A673 (cell line): ENCODE data around the gene SYTL5. TPM values are rescaled to one million over a fixed set of nuclear protein-coding genes. Genes with fewer than 3 reads are reported as not detected.

ENCODE experiments used
- BruUV-seq: library from RNA; stranded (reverse); fragments of 400-500 nt; replicated peaks from 2 replicates; lab custom pipeline; 2021; lab: Mats Ljungman, UMichigan
- CTCF ChIA-PET: fragments of 300-600 bp; sonication (Branson Sonifier 250); formaldehyde crosslinking; loops from one replicate; lab custom pipeline; 2022; ENCODE audit warnings: antibody characterized with exemption; lab: Charles Lee
- POLR2A ChIA-PET: fragments of 300-600 bp; sonication (Branson Sonifier 250); formaldehyde crosslinking; loops from one replicate; lab custom pipeline; 2022; ENCODE audit warnings: antibody characterized with exemption; ENCODE audit not compliant: low non-redundant PET; lab: Charles Lee
- DNase-seq: peaks from one replicate; pipeline ENCODE4 v3.0.0-alpha.2; 2015; ENCODE audit warnings: low spot score
- H3K27ac ChIP-seq: fragments of 200-600 bp; sonication (generic); 2 replicates; pipeline ENCODE4 v1.5.1; 2016; ENCODE audit warnings: mixed run types, low read depth, mild to moderate bottlenecking, mixed read lengths, antibody characterized with exemption, low read length; ENCODE audit not compliant: poor library complexity, severe bottlenecking
- H3K27me3 ChIP-seq: fragments of 200-600 bp; sonication (generic); replicated peaks from 2 replicates; pipeline ENCODE4 v1.6.1; 2017; ENCODE audit warnings: mixed run types, low read depth, mild to moderate bottlenecking, mixed read lengths, antibody characterized with exemption, low read length; ENCODE audit not compliant: insufficient read depth, poor library complexity
- H3K36me3 ChIP-seq: fragments of 200-600 bp; sonication (generic); 2 replicates; pipeline ENCODE4 v1.6.1; 2016; ENCODE audit warnings: mixed run types, mild to moderate bottlenecking, mixed read lengths, antibody characterized with exemption, low read length; ENCODE audit not compliant: insufficient read depth, poor library complexity, severe bottlenecking
- H3K4me1 ChIP-seq: fragments of 200-600 bp; sonication (generic); 2 replicates; pipeline ENCODE4 v1.6.1; 2017; ENCODE audit warnings: mixed run types, mild to moderate bottlenecking, mixed read lengths, antibody characterized with exemption, low read length; ENCODE audit not compliant: insufficient read depth, poor library complexity, severe bottlenecking
- H3K4me3 ChIP-seq: fragments of 200-600 bp; sonication (generic); 2 replicates; pipeline ENCODE4 v1.5.1; 2016; ENCODE audit warnings: low read depth, mixed run types, mild to moderate bottlenecking, mixed read lengths, low read length; ENCODE audit not compliant: poor library complexity, severe bottlenecking
- H3K9me3 ChIP-seq: fragments of 200-600 bp; sonication (generic); 2 replicates; pipeline ENCODE4 v1.6.1; 2016; ENCODE audit warnings: mixed run types, low read depth, mild to moderate bottlenecking, mixed read lengths, antibody characterized with exemption, low read length; ENCODE audit not compliant: poor library complexity, severe bottlenecking
- CTCF ChIP-seq: fragments of 300-800, 200-600 bp; sonication (generic); conservative IDR thresholded peaks from 2 replicates; pipeline ENCODE4 v1.5.1; 2017; ENCODE audit warnings: low read depth, mild to moderate bottlenecking, antibody characterized with exemption, low read length, moderate library complexity, mixed read lengths
- EZH2 ChIP-seq: fragments of 200-600 bp; sonication (generic); IDR thresholded peaks from 2 replicates; pipeline ENCODE4 v1.6.1; 2017; ENCODE audit warnings: borderline replicate concordance, low read depth, mild to moderate bottlenecking, mixed read lengths, antibody characterized with exemption, low read length; ENCODE audit not compliant: poor library complexity, severe bottlenecking
- intact Hi-C: fragments of 100-400 bp; cut with micrococcal nuclease; formaldehyde crosslinking; loops from one replicate; pipeline ENCODE4 v1.10.0; 2022; ENCODE audit not compliant: unreplicated experiment
- total RNA-seq: library from RNA; stranded (reverse); gene quantifications from 2 replicates; pipeline ENCODE4 v1.2.3, GENCODE V29; 2021

SYTL5 gene
- total RNA-seq, 1 experiment from 2014 or later: 17.9 TPM

- no peaks in the 10 kb centered on the region for H3K9me3 ChIP-seq
- intact Hi-C loops: no loop called here
- no peaks in the 10 kb centered on the region for H3K27me3 ChIP-seq
- no peak for TF ChIP-seq CTCF
- no peak for TF ChIP-seq EZH2
- no peak overlapping the region for H3K27ac ChIP-seq
- BruUV-seq: no TSS peak
- H3K36me3 ChIP-seq: peaks cover 7% of the 10 kb centered on the region
- POLR2A ChIA-PET: no interaction called here
- no peaks in the 10 kb centered on the region for H3K4me1 ChIP-seq
- CTCF ChIA-PET: no interaction called here
- H3K4me3 ChIP-seq: no peak overlapping the region
- DNase-seq: no peak
Observed at GRCh38 chrX:38089173-38089982, 83.0 kb downstream of the SYTL5 start.

- ChIA-PET POLR2A (no interaction called here), CTCF (no interaction called here)
- H3K36me3 ChIP-seq: peaks cover 17% of the 10 kb centered on the region
- H3K9me3 ChIP-seq: peaks cover 11% of the 10 kb centered on the region
- H3K27ac ChIP-seq: no peak overlapping the region
- TF ChIP-seq CTCF (no peak), EZH2 (no peak)
- intact Hi-C loops: loop anchor here (10.0 kb wide), 1 partner anchor 469 kb away; the partner anchor contains the start of gene TSPAN7
- H3K27me3 ChIP-seq: no peaks in the 10 kb centered on the region
- H3K4me3 ChIP-seq: no peak overlapping the region
- no peak for DNase-seq
- no peaks in the 10 kb centered on the region for H3K4me1 ChIP-seq
- no TSS peak for BruUV-seq
Observed at GRCh38 chrX:38095971-38096529, 89.7 kb downstream of the SYTL5 start.

- H3K4me1 ChIP-seq: no peaks in the 10 kb centered on the region
- no peak overlapping the region for H3K4me3 ChIP-seq
- DNase-seq: no peak
- peaks cover 11% of the 10 kb centered on the region for H3K9me3 ChIP-seq
- intact Hi-C loops: loop anchor here (10.0 kb wide), 1 partner anchor 465 kb away; the partner anchor contains the start of gene TSPAN7
- no peak for TF ChIP-seq CTCF
- TF ChIP-seq EZH2: no peak
- CTCF ChIA-PET: no interaction called here
- H3K36me3 ChIP-seq: peaks cover 17% of the 10 kb centered on the region
- POLR2A ChIA-PET: no interaction called here
- H3K27ac ChIP-seq: no peak overlapping the region
- H3K27me3 ChIP-seq: no peaks in the 10 kb centered on the region
- no TSS peak for BruUV-seq
Observed at GRCh38 chrX:38099688-38100087, 93.3 kb downstream of the SYTL5 start.
